ENCODE results near the gene ELP4.
"Not testable (repeated sequence)": the region's sequence is repeated elsewhere in the genome, so short reads cannot be mapped to it uniquely, and the experiment has no call there.

Gene ELP4

DNA sequence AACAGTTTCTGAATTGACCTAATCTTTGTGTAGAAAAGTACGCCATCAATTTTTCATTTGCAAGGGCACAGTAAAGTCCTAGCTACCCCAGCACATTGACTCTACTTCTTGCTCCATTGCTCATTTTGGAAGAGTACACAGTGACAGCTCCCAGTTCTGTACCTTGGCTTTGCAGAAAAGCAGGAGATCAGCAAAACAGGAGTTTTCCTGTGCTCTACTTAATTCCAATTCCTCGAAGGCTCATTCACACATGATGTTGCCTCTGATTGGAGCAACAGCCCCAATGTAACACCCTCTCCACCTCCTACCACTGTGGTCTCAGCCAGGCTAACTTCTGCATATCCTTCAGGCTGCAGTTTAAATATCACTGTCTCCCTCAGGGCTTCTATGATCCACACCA is 182.9 kb downstream of the ELP4 start:
- DNase-seq (ENCODE audit: insufficient read length, low spot score) (no peak), FAIRE-seq (no peak)
- TF ChIP-seq, protein P1, sequence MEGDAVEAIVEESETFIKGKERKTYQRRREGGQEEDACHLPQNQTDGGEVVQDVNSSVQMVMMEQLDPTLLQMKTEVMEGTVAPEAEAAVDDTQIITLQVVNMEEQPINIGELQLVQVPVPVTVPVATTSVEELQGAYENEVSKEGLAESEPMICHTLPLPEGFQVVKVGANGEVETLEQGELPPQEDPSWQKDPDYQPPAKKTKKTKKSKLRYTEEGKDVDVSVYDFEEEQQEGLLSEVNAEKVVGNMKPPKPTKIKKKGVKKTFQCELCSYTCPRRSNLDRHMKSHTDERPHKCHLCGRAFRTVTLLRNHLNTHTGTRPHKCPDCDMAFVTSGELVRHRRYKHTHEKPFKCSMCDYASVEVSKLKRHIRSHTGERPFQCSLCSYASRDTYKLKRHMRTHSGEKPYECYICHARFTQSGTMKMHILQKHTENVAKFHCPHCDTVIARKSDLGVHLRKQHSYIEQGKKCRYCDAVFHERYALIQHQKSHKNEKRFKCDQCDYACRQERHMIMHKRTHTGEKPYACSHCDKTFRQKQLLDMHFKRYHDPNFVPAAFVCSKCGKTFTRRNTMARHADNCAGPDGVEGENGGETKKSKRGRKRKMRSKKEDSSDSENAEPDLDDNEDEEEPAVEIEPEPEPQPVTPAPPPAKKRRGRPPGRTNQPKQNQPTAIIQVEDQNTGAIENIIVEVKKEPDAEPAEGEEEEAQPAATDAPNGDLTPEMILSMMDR (IDR thresholded peaks at IDR 0.05; ENCODE audit: insufficient read depth, missing control alignments) = no peak

DNA sequence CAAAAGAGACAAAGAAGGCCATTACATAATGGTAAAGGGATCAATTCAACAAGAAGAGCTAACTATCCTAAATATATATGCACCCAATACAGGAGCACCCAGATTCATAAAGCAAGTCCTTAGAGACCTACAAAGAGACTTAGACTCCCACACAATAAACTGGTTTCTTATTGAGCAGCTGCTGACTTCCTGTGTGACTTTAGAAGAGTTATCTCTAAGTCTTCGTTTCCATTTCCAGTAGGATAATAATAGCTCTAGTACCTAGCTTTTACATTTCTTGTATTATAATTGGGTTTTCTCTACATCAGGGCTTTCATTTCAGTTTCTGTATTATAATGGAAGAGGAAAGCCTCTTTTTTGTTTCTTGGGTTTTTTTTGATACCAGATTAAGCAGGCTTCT is 187.5 kb downstream of the ELP4 start:
- DNase-seq (ENCODE audit: insufficient read length, low spot score); FAIRE-seq: not testable (repeated sequence)

DNA sequence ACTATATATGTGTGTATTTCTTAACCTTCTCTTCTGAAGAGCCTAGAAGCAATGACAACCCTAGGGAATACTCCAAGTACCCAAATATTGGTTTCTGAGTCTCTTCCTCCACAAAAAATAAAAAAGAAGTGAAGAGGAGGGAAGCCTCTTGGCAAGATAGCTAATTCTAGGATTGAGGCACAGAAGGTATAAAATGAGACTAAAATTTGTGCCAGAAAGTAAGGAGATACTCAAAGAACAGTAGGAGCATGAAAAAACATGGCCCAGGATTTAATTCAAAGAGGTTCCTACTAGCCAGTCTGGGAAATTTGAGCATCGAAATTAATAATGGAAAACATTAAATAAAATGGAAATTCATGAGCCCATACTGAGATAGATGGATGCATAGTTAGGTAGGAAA is 189.5 kb downstream of the ELP4 start:
- DNase-seq (ENCODE audit: insufficient read length, low spot score) = no peak
- TF ChIP-seq, protein P1 (IDR thresholded peaks at IDR 0.05; ENCODE audit: insufficient read depth, missing control alignments) = no peak
- no peak for FAIRE-seq

GRCh38 chr11:31702966-31703365 is 193.4 kb downstream of the ELP4 start:
- TF ChIP-seq, protein P1 (IDR thresholded peaks at IDR 0.05; ENCODE audit: insufficient read depth, missing control alignments) = no peak
- DNase-seq (ENCODE audit: insufficient read length, low spot score) = no peak
- FAIRE-seq = no peak

GRCh38 chr11:31706357-31706756 is 196.8 kb downstream of the ELP4 start:
- TF ChIP-seq, protein P1 (IDR thresholded peaks at IDR 0.05; ENCODE audit: insufficient read depth, missing control alignments) = no peak
- FAIRE-seq = no peak
- DNase-seq (ENCODE audit: insufficient read length, low spot score) = no peak

DNA sequence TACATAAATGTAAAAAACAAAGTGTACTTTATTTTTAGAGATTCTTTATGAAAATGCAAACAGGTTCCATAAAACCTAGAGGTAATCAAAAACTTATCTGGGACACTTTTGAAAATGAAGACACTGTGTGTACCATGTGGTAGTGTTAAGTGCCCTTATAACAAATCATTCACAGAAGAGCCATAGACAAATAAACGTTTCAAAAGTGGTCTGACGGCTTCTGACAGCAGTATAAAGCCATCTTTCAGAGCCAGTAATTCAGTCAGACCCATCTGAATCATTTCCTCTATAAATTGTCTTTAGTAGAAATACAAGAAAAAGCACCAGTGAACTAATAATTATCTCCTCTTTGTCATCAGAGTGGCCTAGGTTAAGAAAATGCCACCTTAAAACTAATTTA is 201.6 kb downstream of the ELP4 start:
- TF ChIP-seq, protein P1 (IDR thresholded peaks at IDR 0.05; ENCODE audit: insufficient read depth, missing control alignments) = no peak
- DNase-seq (ENCODE audit: insufficient read length, low spot score) (no peak), FAIRE-seq (no peak)

GRCh38 chr11:31712851-31713250 is 203.3 kb downstream of the ELP4 start:
- TF ChIP-seq, protein P1 (IDR thresholded peaks at IDR 0.05; ENCODE audit: insufficient read depth, missing control alignments) = no peak
- FAIRE-seq = no peak
- no peak for DNase-seq (ENCODE audit: insufficient read length, low spot score)

DNA sequence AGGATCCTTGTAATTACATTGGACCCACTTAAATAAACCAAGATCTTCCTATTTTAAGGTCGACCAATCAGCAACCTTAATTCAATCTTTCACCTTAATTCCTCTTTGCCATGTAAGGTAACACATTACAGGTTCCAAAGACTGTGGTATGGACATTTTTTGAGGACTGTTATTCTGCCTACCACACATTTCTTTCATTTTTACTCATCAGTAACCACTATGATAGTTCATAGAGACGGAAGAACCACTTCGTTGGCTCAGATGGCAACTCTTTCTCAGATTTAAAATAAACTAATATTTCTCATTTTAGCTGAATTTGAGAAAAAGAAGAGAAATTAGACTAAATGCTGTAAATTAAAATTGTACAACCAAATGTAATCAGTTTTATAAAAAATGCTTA is 205.3 kb downstream of the ELP4 start:
- TF ChIP-seq, protein P1 (IDR thresholded peaks at IDR 0.05; ENCODE audit: insufficient read depth, missing control alignments) = no peak
- FAIRE-seq (no peak), DNase-seq (ENCODE audit: insufficient read length, low spot score) (no peak)
